ENCODE measurements around the gene ICOS.
"Not testable (repeated sequence)": the region's sequence is repeated elsewhere in the genome, so short reads cannot be mapped to it uniquely, and the experiment has no call there.

ICOS gene

GRCh38 chr2:203925512-203926158, 10.9 kb upstream of the ICOS start:
- TF ChIP-seq CTCF (IDR thresholded peaks at IDR 0.05; ENCODE audit: control insufficient read depth, insufficient read depth, low read depth, low read length, missing control alignments): no peak
- DNase-seq (ENCODE audit: low read depth): no peak

GRCh38 chr2:203928849-203929248, 7.7 kb upstream of the ICOS start:
- TF ChIP-seq CTCF (IDR thresholded peaks at IDR 0.05; ENCODE audit: control insufficient read depth, insufficient read depth, low read depth, low read length, missing control alignments): peak; percentile 31
- H3K4me3 ChIP-seq (ENCODE audit: control insufficient read depth, low read depth, low read length): no peak overlapping the region
- DNase-seq (ENCODE audit: low read depth): no peak

More at GRCh38 chr2:203925512-203926158, 10.9 kb upstream of the ICOS start:
- H3K4me3 ChIP-seq (ENCODE audit: control insufficient read depth, low read depth, low read length): no peak overlapping the region

DNA sequence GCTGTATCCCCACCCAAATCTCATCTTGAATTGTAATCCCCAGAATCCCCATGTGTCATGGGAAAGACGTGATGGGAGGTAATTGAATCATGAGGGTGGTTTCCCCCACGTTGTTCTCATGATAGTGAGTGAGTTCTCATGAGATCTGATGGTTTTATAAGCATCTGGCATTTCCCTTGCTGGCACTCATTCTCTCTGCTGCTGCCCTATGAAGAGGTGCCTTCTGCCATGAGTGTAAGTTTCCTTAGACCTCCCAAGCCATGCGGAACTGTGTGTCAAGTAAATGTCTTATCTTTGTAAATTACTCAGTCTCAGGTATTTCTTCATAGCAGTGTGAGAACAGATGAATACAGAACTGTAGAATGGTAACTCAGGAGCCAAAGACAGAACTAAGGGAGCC, 5.3 kb upstream of the ICOS start:
- not testable (repeated sequence) for H3K4me3 ChIP-seq (ENCODE audit: control insufficient read depth, low read depth, low read length); DNase-seq (ENCODE audit: low read depth)

- DNase-seq (ENCODE audit: low read depth): no peak
Measured at GRCh38 chr2:203934041-203934492, 2.5 kb upstream of the ICOS start.

DNA sequence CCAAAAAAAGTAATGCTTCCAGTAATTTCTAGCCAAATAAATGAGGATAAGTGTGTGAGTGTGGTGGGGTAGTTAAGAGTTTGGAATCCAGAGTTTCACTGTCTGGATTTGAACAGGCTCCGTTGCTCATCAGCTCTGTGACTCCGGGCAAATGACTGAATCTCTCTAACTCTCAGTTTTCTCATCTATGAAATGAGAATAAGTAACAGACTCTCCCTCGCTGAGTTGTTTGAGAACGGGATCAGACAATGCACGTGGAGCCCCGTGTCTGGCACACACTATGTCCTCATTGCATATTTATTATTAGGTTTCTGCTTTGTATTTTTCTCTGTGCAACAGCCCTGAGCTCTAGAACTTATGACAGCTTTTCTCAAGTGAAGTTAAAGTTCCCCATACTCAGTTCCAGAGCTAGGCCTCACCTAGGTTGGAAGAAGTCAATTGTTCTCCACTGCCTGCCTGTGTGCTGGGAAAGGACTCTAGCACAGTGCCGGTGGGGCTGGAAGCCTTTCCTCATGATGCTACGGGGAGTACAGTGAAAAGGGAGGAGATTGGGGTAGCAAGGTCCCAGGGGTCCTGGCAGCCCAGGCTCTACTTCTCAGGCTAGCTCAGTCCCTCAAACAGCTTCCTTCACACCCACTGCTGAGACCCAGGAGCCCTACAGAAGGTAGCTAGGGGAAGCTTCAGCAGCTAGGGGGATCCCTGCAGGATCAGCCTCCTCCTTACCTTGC, 1.7 kb upstream of the ICOS start:
- no peak overlapping the region for H3K4me3 ChIP-seq (ENCODE audit: control insufficient read depth, low read depth, low read length)
- no peak for TF ChIP-seq CTCF (IDR thresholded peaks at IDR 0.05; ENCODE audit: control insufficient read depth, insufficient read depth, low read depth, low read length, missing control alignments)
- no peak for DNase-seq (ENCODE audit: low read depth)

More at GRCh38 chr2:203934041-203934492, 2.5 kb upstream of the ICOS start:
- no peak overlapping the region for H3K4me3 ChIP-seq (ENCODE audit: control insufficient read depth, low read depth, low read length)
- no peak for TF ChIP-seq CTCF (IDR thresholded peaks at IDR 0.05; ENCODE audit: control insufficient read depth, insufficient read depth, low read depth, low read length, missing control alignments)

- no peak overlapping the region for H3K4me3 ChIP-seq (ENCODE audit: control insufficient read depth, low read depth, low read length)
- TF ChIP-seq CTCF (IDR thresholded peaks at IDR 0.05; ENCODE audit: control insufficient read depth, insufficient read depth, low read depth, low read length, missing control alignments): no peak
- no peak for DNase-seq (ENCODE audit: low read depth)
Measured at GRCh38 chr2:203935568-203935967, 995 bp upstream of the ICOS start.

GRCh38 chr2:203936949-203937348, 386 bp downstream of the ICOS start:
- TF ChIP-seq CTCF (IDR thresholded peaks at IDR 0.05; ENCODE audit: control insufficient read depth, insufficient read depth, low read depth, low read length, missing control alignments): no peak
- no peak for DNase-seq (ENCODE audit: low read depth)
- no peak overlapping the region for H3K4me3 ChIP-seq (ENCODE audit: control insufficient read depth, low read depth, low read length)
